HG03439 (cell line): ENCODE results near the gene DUSP2.
A peak's percentile ranks its signal among the peaks of the same experiment; 100 is the strongest.
"Not testable (repeated sequence)": the region's sequence is repeated elsewhere in the genome, so short reads cannot be mapped to it uniquely, and the experiment has no call there.

Source experiments
- ATAC-seq: cut with Tn5 transposase; IDR thresholded peaks from one replicate; pipeline ENCODE4 v1.9.1; 2021; ENCODE audit warnings: mild to moderate bottlenecking, moderate library complexity; ENCODE audit not compliant: unreplicated experiment

DUSP2 gene

DNA sequence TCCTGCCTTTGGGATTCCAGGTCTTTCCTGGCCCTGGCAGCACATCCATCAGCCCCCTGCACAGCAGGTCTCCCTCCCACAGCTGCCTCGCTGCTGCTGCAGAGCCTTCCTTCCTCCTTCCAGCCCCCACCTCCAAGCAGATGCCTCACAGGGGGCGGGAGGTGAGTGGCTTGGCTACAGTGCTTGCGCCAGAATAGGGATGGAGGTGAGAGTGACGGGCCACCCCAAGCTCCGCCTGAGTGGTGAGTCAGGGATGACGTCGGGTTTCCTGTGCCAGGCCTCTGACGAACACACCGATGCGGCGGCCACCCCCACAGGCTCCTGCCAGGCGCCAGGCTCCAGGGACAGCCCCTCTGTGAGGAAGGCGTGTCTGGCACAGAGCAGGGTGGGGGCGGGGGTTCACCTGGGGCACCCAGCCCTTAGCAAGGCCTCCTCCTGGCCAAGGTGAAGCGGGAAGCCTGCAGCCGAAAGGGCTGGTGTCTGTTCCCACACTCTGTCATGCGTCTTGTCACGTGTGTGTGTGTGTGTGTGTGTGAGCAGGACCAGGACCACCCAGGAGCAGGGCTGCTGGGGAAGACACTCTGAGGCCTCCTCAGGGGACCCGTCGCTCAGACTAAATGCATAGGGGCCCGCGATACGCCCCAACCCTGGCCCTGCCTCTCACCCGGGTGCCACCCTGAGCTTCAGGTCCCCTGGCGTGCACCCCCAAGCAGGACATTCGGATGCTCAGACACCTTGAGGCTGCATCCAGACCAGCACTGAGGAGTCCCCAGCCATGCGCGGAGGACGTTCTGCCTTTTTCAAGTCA is 3.4 kb upstream of the DUSP2 start:
- ATAC-seq = peak; percentile 44

DNA sequence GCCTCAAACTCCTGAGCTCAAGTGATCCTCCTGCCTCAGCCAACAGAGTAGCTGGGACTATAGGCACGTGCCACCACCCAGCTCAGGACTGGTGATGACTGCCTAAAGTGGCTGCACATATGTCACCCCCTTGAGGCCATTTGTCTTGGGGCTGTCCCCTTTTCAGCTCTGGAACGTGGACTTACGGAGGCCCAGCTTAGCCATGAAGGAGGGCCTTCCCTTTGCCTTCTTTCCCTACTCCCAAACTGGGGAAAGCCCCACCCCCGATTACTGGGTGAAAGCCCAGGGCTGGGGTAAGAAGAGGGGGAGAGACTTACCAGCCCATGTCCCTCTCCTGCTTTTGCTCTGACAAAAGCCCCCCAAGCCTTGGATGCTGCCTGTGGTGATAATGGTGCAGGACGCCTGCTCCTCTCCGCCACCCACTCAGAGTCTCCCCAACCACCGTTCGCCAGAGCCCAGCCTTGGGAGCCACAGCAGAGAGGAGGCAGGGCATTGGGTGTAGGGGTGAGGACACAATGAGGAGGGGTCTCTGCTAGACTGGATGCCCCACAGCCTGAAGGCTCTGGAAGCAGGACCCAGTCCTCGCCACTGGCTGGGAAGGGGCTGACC is 2.5 kb upstream of the DUSP2 start:
- no peak for ATAC-seq

DNA sequence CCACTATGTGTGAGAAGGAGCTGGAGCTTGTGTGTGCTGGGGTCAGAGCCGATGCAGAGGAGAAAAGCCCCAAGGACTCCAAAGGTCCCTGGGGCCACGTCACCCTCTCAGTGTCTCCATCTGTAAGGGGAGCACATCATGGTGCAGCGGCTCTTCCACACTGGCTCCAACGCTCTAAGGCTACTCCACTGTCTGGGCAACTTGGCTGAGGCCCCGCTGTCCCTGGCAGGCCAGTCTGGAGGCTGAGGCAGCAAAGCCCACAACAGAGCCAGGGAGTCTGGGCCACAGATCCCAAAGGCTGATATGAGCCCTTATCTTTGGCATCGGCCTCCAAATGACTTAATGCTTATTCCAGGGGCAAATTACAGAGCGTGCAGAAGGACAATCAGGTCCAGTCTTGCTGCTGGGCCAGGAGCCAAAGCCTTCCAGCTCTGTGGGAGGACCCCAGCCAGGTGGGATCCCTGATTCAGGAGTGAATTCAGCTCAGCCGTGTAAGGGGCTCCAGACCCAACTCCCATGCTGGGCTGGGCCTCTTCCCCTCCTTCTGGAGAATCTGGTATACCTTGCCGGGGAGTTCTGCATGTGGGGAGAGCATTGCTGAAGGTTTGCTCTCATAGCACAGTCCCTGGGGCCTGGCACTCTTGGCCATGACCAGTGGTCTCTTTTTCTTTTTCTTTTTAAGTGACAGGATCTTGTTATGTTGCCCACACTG is 1.8 kb upstream of the DUSP2 start:
- ATAC-seq = no peak

DNA sequence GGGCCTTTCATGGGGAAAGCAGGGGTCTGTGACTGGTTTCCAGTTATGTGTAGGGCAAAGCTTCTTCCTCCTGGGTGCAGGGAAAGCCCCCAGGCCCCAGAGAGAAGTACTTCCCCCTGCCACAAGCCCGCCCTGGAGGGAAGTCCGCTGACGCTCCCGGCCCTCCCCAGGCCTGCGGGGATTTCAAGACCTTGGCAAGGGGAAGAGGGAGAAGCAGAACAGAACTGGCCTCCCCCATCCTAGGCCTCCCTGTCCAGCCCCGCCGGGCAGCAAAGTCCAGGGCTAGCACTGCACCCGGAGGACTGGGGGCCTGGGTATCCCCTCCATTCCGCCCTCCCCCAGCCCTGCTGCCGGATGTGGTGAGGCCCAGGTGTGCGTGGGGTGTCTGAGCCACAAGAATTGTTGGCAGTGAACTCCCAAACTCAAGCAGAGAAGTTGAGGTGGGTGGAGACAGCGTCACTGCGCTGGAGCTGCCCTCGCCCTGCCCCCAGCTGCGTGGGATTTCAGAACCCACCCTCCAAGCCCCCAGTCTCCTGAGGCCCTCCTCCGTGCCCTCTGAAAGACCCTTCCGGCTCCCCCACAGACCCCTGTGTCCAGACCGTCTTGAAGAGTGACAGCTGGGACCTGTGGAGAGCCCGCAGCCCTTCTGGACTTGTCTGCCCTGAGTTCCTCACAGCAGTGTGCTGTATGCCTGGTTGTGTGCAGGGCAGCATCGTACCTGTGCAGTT is 1.1 kb upstream of the DUSP2 start:
- peak; percentile 34 for ATAC-seq

DNA sequence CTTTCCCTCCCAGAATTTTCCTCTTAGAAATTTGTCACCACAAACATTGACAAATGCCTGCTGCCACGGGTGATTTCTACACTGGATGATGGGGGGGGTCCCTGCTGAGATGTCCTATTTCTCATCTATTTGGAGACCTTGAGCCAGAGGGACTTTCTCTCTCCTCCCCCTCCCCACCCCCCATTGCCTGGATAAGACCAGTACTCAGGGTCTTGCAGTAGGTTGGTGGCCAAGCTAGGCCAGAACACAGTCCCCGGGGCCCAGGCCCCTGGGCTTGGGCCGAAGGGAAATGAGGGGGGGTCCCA is 560 bp upstream of the DUSP2 start:
- ATAC-seq = no peak

DNA sequence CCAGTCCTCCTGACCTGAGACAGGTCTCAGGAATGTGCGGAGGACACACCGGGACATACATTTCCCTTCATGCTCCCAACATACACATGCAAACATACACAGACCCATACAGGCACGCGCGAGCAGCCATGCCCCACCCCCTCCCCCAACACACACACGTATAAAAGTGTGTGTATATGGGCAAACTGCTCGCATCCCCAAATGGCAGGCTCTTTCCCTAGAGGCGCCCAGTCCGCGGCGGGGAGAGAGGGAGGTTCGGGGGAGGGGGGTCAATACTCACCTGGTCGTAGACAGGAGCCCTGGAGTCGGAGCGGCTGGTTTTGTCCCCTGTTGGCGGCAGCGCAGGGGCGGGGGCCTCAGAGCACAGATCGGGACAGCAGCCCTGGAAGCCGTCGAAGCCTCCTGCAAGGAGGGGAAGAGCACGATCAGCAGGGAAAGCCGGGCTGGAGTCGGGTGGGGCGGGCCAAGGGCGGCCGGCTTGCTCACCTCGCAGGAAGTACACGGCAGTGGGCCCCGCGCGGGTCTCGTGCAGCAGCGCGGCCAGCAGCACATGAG is 682 bp downstream of the DUSP2 start:
- ATAC-seq = peak; percentile 0

DNA sequence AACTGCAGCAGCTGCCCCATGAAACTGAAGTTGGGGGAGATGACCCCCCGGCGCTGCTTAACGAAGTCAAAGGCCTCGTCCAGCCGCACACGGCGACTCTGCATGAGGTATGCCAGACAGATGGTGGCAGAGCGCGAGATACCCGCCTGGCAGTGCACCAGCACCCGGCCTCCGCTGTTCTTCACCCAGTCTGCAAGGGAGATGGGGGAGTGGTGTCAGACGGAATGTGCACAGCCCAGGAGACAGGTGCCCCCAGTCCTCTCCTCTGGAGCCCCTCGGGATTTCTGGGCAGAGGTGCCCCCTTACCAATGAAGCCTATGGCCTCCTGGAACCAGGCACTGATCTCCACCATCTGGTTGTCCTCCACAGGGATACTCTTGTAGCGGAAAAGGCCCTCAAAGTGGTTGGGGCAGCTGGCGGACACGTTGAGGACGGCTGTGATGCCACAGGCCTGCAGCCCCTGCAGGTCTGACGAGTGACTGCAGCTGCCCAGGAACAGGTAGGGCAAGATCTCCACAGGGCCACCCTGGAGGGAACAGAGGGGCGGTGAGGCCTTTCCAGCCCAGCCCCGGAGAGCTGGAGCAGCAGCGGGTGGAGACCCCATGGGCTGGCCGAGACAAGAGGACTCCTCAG is 1.3 kb downstream of the DUSP2 start:
- ATAC-seq = no peak

DNA sequence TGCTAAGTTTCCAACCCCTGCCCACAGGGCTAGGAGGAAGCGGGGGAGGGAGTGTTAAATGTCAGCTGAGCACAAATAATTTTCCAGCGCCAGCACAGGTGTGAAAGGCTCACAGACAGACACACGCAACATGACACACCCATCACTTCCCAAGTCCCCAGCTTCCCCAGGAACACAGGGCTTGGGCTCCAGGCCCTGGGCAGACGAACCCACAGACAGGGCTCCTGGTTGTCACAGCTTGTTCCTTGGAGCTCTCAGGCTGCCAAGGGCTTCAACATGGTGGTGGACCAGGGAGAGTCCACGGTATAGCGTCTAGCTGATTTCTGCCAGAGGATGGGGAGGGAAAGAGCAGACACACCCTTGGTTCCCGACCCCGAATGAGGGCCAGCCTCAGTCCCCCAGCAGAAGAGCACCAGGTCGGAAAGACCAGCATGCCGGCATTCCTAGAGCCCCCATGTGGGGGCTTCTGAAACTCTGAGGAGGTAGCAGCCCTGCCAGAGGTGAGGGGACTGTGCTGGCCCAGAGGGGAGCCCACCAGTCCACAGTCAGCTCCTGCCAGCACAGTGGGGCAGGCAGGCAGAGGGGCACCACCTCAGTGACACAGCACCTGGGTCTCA is 1.9 kb downstream of the DUSP2 start:
- ATAC-seq = no peak

DNA sequence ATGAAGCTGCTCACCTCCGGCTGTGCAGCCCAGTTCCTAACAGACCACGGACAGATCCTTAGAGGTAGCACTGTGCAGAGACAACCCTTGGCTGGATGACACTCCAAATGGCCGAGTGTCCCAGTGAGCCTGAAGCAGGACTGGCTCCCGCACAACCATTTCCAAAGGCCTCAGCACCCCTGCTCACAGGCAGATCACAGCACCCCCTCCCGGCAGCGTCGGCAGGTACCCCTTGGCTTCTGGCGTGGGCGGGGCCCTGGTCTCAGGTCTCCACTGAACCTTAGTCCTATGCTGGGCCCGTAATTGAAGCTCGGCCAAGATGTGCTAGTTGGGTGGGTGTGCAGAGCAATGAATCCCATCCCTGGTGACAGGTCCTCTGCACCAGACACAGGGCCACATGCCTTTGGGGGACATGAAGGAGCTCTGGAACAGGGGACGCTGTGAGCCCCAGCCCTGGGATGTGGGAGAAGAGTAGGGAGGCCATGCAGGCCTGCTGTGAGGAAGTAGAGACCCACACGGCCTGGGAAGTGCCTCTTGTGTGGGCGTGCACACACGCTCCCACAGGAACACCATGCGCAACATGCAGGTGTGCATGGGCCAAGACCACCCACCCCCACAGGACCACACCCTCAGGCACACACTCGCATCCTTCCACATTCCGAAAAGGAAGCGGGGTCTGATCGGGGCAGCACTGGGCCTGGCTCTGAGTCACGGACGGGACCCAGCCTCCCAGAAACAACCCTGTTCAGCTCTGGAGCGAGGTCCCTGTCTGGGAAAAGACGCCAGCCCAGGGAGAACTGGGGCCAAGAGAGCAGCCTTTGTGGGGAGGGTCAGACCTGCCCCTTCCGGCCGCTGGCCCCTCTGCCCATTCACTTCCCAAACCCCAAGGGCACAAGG is 2.8 kb downstream of the DUSP2 start:
- ATAC-seq = no peak

DNA sequence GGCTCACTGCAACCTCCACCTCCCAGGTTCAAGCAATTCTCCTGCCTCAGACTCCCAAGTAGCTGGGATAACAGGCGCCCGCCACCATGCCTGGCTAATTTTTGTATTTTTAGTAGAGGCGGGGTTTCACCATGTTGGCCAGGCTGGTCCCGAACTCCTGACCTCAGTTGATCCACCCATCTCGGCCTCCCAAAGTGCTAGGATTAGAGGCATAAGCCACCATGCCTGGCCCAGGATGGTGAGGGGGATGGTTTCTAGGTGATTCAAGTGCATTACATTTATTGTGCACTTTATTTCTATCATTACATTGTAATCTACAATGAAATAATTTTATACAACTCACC is 3.6 kb downstream of the DUSP2 start:
- not testable (repeated sequence) for ATAC-seq

DNA sequence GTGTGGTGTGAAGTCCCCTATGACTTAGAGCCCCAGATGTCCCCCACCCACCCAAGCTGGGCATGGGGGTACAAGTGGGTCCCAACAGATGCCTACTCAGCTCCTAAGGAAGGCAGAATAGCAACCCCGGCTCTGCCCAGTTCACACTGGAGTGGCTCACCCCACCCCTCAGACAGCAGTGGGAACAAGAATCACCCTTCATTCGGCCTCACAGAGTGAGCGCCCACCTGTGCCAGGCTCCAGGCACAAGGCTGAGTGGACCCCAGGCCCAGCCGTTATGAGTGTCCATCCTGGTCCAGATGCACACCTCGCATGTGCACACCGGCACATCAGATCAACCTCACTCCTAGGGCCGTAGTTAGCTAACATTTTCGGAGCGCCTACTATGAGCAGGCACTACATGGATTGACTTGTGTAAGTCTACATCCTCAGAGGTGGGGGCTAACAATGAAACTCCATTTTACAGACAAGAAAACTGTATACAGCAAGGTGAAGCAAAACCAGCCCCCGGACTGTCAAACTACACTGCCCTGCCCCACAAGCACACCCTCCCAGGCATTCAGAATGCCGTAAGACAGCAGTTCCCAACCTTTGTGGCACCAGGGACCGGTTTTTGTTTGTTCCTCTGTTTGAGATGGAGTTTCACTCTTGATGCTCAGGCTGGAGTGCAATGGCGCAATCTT is 4.2 kb downstream of the DUSP2 start:
- no peak for ATAC-seq

DNA sequence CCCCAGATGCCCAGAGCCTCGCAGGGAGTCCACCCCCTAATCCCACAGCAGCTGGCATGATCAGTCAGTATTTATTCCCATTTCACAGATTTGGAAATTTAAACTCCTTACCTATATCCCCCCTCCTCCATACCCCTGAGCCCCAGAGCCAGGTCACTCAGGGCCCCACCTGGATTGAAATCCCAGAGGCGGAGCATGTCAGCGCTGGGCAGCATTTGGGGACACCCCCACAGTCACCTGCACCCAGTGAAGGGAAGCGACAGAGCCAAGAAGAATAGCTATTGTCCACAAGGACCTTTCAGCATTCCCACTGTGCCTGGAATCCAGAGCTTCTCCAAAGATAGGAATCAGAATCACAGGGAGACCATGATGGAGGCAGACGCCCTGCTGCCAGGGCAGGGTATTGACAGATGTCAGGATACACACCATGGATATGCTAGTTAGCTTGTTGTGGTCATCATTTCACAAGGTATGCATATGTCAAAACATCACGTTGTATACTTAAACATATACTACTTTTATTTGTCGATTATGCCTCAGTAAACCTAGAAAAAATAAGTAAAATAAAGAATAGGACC is 6.0 kb downstream of the DUSP2 start:
- no peak for ATAC-seq

DNA sequence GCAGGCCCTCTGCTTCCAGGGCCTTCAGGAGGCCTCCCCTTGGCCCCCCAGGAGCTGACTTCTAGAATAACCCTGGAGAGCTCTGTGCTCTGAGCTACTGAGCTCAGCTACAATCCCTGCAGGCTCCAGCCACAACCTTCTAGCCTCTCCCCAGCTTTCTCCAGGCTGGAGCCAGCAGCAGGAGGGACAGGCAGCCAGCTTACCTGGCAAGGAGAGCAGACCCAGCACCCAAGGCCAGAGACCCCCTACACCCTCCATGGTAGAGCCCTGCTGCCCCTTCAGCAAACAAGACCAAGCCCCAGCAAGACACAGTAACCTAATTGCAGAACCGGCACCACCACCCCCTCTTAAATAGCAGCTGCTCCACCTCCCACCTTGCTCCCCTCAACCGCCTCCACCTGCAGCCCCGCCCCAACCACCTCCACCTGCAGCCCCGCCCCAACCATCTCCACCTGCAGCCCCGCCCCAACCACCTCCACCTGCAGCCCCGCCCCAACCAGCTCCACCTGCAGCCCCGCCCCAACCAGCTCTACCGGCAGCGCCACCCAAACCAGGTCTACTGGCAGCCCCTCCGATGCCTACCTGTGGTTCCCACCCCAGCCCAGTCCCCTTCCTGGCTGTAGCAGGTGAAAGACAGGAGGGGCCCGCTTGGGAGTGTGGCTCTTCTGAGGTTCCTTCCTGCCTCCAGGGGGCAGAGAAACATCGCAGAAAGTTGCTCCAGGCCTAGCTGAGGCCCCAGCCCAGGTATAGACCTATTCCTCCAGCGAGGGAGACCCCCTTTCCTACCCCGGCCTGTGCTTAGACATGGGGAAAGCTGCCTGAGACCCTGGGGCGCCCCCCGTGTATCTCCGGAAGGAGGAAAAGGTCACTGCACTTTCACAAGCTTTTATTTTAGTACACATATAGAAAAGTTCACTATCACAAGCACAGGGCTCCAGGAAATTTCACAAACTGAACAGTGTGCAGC is 6.8 kb downstream of the DUSP2 start, which contains the start of gene ASTL:
ASTL (minus strand) TSS at position 324 of the 967 bp plus-strand sequence; CDS start at position 258, 66 bp downstream.
- ATAC-seq = no peak

DNA sequence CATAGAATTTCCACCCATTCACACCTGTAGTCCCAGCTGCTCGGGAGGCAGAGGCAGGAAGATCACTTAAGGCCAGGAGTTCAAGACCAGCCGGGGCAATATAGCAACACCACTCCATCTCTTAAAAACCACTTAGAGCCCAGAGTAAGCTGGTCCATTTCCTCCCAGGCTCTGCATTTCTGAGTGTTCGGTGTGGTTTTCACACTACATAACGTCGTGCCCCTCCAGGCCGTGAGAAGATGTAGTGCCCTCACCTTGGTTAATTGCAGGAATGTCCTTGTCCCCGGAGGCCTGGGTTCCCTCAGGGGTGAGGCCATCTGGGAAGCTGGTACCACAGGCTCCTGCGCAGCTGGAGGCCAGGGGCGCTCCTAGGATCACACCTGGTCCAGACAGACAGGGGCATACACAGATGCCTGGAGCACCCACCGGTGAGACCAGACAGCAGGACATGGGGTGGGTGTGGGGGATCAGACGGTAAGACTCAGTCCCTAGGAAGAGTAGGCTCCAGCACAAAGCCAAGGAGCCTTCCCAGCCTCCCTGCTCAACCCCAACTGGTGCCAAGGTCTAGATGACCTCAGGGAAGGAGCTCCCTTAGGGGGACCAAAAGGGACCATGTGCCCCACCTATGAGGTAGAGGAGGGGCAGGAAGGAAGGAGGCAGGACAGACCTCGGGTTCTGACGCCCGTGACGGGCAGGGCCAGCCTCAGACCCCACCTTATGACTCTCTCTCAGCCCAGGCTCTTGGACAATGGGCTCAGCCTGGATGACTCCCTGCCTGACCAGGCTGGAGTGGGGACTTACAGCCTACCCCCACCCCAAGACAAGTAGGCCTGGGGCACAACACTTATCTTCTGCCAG is 7.7 kb downstream of the DUSP2 start:
- ATAC-seq = no peak

DNA sequence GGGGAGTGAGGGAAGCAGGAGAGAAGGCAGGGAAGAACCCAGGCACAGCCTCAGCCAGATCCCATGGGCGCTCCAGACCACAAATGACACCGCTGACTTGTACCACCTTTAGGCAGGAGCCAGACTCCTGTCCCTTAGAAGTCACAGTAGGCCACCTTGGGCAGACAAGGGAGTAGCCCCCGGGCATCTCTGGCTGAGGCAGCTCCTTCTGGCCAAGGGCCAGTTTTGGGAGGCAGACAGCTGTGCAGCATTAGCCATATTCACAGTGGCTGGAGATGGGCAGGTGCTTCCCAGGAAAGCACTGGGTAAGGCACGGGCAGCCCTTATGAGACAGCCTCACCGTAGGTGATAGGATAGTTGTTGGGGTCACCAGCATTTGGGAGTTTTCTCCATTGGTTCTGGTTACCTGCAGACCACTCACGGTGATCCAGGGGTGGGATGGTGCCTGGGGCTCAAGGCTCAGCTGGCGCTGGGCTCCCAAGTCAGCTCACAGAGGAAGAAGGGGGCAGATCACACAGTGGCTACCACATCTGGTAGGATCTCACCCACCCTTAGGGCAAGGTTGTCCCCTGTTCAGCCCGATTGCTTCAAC is 9.0 kb downstream of the DUSP2 start:
- ATAC-seq = no peak

DNA sequence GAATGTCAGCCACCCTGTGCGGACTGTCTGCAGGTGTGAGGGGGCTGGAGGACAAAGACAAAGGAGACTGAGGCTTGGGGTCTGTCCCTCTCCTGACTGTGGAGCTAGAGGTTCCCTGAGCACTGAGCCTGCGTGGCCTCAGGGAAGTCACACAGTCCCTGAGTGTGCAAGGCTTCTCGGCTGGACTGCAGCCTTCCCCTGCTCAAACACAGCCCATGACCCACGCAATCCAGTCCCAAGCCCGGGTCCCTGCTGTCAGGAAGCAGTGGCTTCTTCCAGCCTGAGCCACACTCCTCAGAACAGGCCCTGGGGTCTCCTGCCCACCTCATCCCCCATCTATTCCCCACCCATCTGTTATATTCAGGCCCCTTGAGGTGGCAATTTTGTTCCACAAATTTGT is 9.6 kb downstream of the DUSP2 start:
- ATAC-seq = no peak
